Endothelial cell (in vitro differentiated cells): ENCODE data around the gene SPIB. TPM values are rescaled to one million over a fixed set of nuclear protein-coding genes. Genes with fewer than 3 reads are reported as not detected.

Experiments
- DNase-seq: peaks from one replicate; pipeline ENCODE4 v3.0.0; 2021; ENCODE audit warnings: low spot score
- H3K27ac Mint-ChIP-seq: one replicate; pipeline ENCODE4 v1.8.0; 2021; ENCODE audit warnings: mixed read lengths, inconsistent platforms; ENCODE audit not compliant: unreplicated experiment
- H3K27me3 Mint-ChIP-seq: one replicate; pipeline ENCODE4 v1.8.0; 2021; ENCODE audit warnings: mild to moderate bottlenecking, moderate library complexity, mixed read lengths, inconsistent platforms; ENCODE audit not compliant: unreplicated experiment
- H3K36me3 Mint-ChIP-seq: one replicate; pipeline ENCODE4 v1.8.0; 2021; ENCODE audit warnings: mild to moderate bottlenecking, low read depth, mixed read lengths, inconsistent platforms; ENCODE audit not compliant: unreplicated experiment
- H3K4me1 Mint-ChIP-seq: one replicate; pipeline ENCODE4 v1.8.0; 2021; ENCODE audit warnings: mild to moderate bottlenecking, mixed read lengths, inconsistent platforms; ENCODE audit not compliant: unreplicated experiment
- H3K4me3 Mint-ChIP-seq: one replicate; pipeline ENCODE4 v1.8.0; 2021; ENCODE audit warnings: mild to moderate bottlenecking, mixed read lengths, inconsistent platforms; ENCODE audit not compliant: unreplicated experiment
- H3K9me3 Mint-ChIP-seq: one replicate; pipeline ENCODE4 v1.8.0; 2021; ENCODE audit warnings: mixed read lengths, inconsistent platforms; ENCODE audit not compliant: unreplicated experiment
- total RNA-seq: library from RNA; stranded (reverse); fragmentation: NEBNext Ultra II Directional; extraction: Animal tissue kit (Norgen Biotek cat#: 25700); gene quantifications from one replicate; pipeline ENCODE4 v1.2.1, GENCODE V29; 2021; ENCODE audit not compliant: unreplicated experiment
- TF ChIP-seq, protein P1 (sequence below): fragments of 200-600 bp; sonication (generic); IDR thresholded peaks from one replicate; pipeline ENCODE4 v1.5.0; 2021; ENCODE audit warnings: antibody characterized with exemption; ENCODE audit not compliant: unreplicated experiment

Gene SPIB
- total RNA-seq, 1 donor from 2014 or later, result not detected

DNA sequence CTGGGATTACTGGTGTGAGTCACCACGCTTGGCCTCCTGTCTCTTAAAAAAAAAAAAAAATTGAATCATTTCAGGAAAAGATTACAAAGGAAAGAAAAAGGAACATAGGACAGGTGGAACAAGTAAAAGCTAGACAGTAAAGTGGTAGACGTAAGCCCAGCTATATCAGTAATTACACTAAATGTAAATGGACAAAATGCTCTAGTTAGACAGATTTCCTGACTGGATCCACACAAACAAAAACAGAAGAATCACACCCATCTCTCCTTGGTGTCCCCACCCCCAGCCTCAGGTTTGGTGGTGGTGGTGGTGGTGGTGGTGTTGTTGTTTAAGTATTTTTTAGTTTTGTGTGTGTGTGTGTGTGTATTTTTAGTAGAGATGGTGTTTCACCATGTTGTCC is 6.3 kb upstream of the SPIB start:
- Mint-ChIP-seq H3K9me3 (no peaks in the 10 kb centered on the region), H3K4me1 (no peaks in the 10 kb centered on the region), H3K36me3 (peaks cover 16% of the 10 kb centered on the region), H3K27ac (no peak overlapping the region), H3K27me3 (peaks cover 2% of the 10 kb centered on the region), H3K4me3 (no peak overlapping the region)
- no peak for DNase-seq
- TF ChIP-seq, protein P1, sequence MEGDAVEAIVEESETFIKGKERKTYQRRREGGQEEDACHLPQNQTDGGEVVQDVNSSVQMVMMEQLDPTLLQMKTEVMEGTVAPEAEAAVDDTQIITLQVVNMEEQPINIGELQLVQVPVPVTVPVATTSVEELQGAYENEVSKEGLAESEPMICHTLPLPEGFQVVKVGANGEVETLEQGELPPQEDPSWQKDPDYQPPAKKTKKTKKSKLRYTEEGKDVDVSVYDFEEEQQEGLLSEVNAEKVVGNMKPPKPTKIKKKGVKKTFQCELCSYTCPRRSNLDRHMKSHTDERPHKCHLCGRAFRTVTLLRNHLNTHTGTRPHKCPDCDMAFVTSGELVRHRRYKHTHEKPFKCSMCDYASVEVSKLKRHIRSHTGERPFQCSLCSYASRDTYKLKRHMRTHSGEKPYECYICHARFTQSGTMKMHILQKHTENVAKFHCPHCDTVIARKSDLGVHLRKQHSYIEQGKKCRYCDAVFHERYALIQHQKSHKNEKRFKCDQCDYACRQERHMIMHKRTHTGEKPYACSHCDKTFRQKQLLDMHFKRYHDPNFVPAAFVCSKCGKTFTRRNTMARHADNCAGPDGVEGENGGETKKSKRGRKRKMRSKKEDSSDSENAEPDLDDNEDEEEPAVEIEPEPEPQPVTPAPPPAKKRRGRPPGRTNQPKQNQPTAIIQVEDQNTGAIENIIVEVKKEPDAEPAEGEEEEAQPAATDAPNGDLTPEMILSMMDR, result no peak

DNA sequence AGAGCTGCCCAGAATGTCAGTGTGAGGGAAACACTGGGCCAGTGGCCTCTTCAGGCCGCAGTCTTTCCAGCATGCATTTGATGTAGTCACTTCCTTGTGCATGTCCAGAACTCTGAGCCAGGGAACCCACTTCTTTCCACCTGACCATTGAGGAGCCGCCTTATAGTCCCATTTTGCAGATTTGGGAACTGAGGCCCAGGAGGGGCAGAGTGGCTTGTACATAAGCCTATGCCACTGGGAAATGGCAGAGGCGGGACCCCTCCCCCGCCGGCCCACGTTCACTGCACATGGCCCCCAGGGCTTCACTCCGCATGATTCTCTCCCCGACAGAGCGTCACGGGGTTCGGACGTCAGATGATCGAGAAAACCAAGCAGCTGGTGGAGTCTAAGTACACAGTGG is 5.6 kb upstream of the SPIB start:
- Mint-ChIP-seq H3K27ac (no peak overlapping the region), H3K27me3 (peaks cover 2% of the 10 kb centered on the region), H3K36me3 (peaks cover 16% of the 10 kb centered on the region), H3K4me1 (no peaks in the 10 kb centered on the region), H3K4me3 (no peak overlapping the region), H3K9me3 (no peaks in the 10 kb centered on the region)
- TF ChIP-seq, protein P1, result no peak
- DNase-seq, result no peak

DNA sequence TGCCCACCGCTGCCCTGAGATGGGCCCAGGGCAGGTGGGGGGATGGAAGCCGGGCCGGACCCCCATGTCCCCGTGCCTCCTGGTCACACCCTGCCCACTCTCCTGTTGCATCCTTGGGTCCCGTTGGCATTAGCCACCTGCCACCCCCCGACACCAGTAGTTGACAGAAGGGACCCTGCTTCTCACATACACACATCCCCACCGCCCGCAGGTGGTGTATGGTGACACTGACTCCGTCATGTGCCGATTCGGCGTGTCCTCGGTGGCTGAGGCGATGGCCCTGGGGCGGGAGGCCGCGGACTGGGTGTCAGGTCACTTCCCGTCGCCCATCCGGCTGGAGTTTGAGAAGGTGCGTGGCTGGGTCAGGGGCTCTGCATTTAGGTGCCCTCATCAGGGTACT is 5.2 kb upstream of the SPIB start:
- DNase-seq, result no peak
- Mint-ChIP-seq H3K9me3 (no peaks in the 10 kb centered on the region), H3K36me3 (peaks cover 16% of the 10 kb centered on the region), H3K4me3 (no peak overlapping the region), H3K27ac (no peak overlapping the region), H3K4me1 (no peaks in the 10 kb centered on the region), H3K27me3 (peaks cover 5% of the 10 kb centered on the region)
- TF ChIP-seq, protein P1, result no peak

DNA sequence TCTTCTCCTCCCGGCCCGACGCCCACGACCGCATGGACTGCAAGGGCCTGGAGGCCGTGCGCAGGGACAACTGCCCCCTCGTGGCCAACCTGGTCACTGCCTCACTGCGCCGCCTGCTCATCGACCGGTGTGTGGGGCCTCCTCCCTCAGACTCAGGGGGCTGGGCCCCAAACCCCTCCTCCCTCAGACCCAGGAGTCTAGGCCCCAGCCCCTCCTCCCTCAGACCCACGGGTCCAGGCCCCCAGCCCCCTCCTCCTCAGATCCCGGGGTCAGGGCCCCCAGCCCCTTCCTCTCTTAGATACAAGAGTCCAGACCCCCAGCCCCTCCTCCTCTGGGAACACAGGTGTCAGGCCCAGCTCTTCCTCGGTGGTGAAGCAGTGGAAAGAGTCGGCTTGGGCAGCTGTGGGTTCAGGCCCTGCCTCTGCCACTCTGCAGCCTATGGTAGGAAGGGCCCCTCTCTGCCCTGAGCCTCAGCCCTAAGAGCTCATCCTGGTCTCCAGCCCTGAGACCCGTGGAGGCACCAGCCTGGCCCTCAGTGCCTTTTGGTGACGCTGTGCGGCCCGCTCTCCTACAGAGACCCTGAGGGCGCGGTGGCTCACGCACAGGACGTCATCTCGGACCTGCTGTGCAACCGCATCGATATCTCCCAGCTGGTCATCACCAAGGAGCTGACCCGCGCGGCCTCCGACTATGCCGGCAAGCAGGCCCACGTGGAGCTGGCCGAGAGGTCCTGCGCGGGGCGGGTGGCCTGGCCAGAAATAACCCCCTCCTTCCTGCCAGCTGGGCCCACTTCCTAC is 3.7 kb upstream of the SPIB start:
- H3K4me3 Mint-ChIP-seq, result no peak overlapping the region
- peaks cover 8% of the 10 kb centered on the region for H3K4me1 Mint-ChIP-seq
- peak; percentile 89 for DNase-seq

DNA sequence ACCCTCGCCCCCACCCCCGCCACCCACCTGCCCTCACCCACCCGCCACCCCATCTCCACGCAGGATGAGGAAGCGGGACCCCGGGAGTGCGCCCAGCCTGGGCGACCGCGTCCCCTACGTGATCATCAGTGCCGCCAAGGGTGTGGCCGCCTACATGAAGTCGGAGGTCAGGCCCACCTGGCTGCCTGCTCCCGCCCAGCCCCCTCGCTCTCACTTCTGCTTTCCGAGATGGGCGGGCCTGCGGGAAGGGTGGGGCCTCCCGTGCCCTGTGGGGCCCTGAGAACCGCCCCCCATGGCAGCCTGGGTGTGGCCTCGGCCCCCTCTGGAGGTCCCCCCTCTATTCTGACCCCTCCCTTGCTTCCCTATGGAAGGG is 3.1 kb upstream of the SPIB start:
- Mint-ChIP-seq H3K36me3 (peaks cover 22% of the 10 kb centered on the region), H3K4me1 (peaks cover 11% of the 10 kb centered on the region), H3K4me3 (no peak overlapping the region), H3K27ac (no peak overlapping the region), H3K27me3 (peaks cover 14% of the 10 kb centered on the region), H3K9me3 (no peaks in the 10 kb centered on the region)
- no peak for DNase-seq
- TF ChIP-seq, protein P1, result no peak

More for the DNA sequence above, 3.7 kb upstream of the SPIB start:
- Mint-ChIP-seq H3K9me3 (no peaks in the 10 kb centered on the region), H3K27ac (no peak overlapping the region), H3K36me3 (peaks cover 20% of the 10 kb centered on the region), H3K27me3 (peaks cover 13% of the 10 kb centered on the region)
- TF ChIP-seq, protein P1, result peak; percentile 80
